Peyer's patch (tissue), 4 donors: ENCODE results near the gene ZNF584. TPM values are rescaled to one million over a fixed set of nuclear protein-coding genes. Genes with fewer than 3 reads are reported as not detected.
"Not testable (repeated sequence)": the region's sequence is repeated elsewhere in the genome, so short reads cannot be mapped to it uniquely, and the experiment has no call there.

Experiments
- DNase-seq, 3 donors: peaks; one replicate each; pipeline ENCODE4 v3.0.0-alpha.2; 2017 to 2019
- H3K27ac ChIP-seq, 4 donors: fragments of 200-600 bp; sonication (generic); one replicate each; pipeline ENCODE4 v1.5.1; 2016 to 2019
- H3K27me3 ChIP-seq, 2 donors: fragments of 200-600 bp; sonication (generic); one replicate each; pipeline ENCODE4 v1.5.1; 2019
- H3K36me3 ChIP-seq, 3 donors: fragments of 200-600 bp; sonication (generic); one replicate each; pipeline ENCODE4 v1.5.1; 2016 to 2019
- H3K4me1 ChIP-seq, 4 donors: fragments of 200-600 bp; sonication (generic); one replicate each; pipeline ENCODE4 v1.5.1; 2016 to 2019
- H3K4me3 ChIP-seq, 4 donors: fragments of 200-600 bp; sonication (generic); 1 replicate in 3 of 4; 2 replicates in 1 of 4; pipeline ENCODE4 v1.5.1; 2016 to 2019; ENCODE audit warnings: mild to moderate bottlenecking in 1 of 4
- H3K9me3 ChIP-seq, 4 donors: fragments of 200-600 bp; sonication (generic); one replicate each; pipeline ENCODE4 v1.5.1; 2016 to 2019; ENCODE audit warnings: mild to moderate bottlenecking in 1 of 4
- POLR2A ChIP-seq, 2 donors: fragments of 450-650 bp; IDR thresholded peaks; one replicate each; pipeline ENCODE4 v1.5.1; 2017; ENCODE audit warnings: antibody characterized with exemption in 2 of 2, mild to moderate bottlenecking in 2 of 2, moderate library complexity in 2 of 2
- total RNA-seq, 4 donors: library from RNA; depleted of rRNA; stranded (reverse); fragments of >200 nt; gene quantifications; one replicate each; pipeline ENCODE4 v1.1.0, GENCODE V29; 2016
- TF ChIP-seq, protein P1 (sequence below), 6 experiments: fragments of 450-650 bp in 4 of 6; fragments of 200-600 bp in 2 of 6; sonication (generic) in 1 of 6; IDR thresholded peaks; one replicate each; pipeline ENCODE4 v1.5.1; 2017 to 2019; ENCODE audit warnings: antibody characterized with exemption in 6 of 6, mild to moderate bottlenecking in 3 of 6, moderate library complexity in 1 of 6

ZNF584 gene
- total RNA-seq, 4 donors from 2014 or later: 2.5 to 18.2 (median 9.6) TPM

- TF ChIP-seq, protein P1, sequence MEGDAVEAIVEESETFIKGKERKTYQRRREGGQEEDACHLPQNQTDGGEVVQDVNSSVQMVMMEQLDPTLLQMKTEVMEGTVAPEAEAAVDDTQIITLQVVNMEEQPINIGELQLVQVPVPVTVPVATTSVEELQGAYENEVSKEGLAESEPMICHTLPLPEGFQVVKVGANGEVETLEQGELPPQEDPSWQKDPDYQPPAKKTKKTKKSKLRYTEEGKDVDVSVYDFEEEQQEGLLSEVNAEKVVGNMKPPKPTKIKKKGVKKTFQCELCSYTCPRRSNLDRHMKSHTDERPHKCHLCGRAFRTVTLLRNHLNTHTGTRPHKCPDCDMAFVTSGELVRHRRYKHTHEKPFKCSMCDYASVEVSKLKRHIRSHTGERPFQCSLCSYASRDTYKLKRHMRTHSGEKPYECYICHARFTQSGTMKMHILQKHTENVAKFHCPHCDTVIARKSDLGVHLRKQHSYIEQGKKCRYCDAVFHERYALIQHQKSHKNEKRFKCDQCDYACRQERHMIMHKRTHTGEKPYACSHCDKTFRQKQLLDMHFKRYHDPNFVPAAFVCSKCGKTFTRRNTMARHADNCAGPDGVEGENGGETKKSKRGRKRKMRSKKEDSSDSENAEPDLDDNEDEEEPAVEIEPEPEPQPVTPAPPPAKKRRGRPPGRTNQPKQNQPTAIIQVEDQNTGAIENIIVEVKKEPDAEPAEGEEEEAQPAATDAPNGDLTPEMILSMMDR (IDR thresholded peaks at IDR 0.05): no peak
- TF ChIP-seq POLR2A (IDR thresholded peaks at IDR 0.05): no peak
- DNase-seq: no peak
- Histone ChIP-seq H3K4me1 (no peaks in the 10 kb centered on the region), H3K36me3 (no peaks in the 10 kb centered on the region), H3K4me3 (no peak overlapping the region), H3K27me3 (no peaks in the 10 kb centered on the region), H3K27ac (no peak overlapping the region), H3K9me3 (no peaks in the 10 kb centered on the region)
These were observed 40.6 kb upstream of the ZNF584 start for GRCh38 chr19:58367698-58368454.

- DNase-seq: peak in 1 of 3 donors; percentile 40
- TF ChIP-seq, protein P1 (IDR thresholded peaks at IDR 0.05): no peak
- no peak for TF ChIP-seq POLR2A (IDR thresholded peaks at IDR 0.05)
- Histone ChIP-seq H3K27me3 (no peaks in the 10 kb centered on the region), H3K4me1 (no peaks in the 10 kb centered on the region), H3K36me3 (no peaks in the 10 kb centered on the region), H3K27ac (no peak overlapping the region), H3K9me3 (no peaks in the 10 kb centered on the region), H3K4me3 (no peak overlapping the region)
These were observed 39.7 kb upstream of the ZNF584 start for GRCh38 chr19:58368561-58369360.

- DNase-seq: no peak
- Histone ChIP-seq H3K27me3 (no peaks in the 10 kb centered on the region), H3K27ac (no peak overlapping the region), H3K4me1 (no peaks in the 10 kb centered on the region), H3K4me3 (no peak overlapping the region), H3K36me3 (no peaks in the 10 kb centered on the region), H3K9me3 (no peaks in the 10 kb centered on the region)
- TF ChIP-seq, protein P1 (IDR thresholded peaks at IDR 0.05): no peak
- no peak for TF ChIP-seq POLR2A (IDR thresholded peaks at IDR 0.05)
These were observed 35.9 kb upstream of the ZNF584 start for GRCh38 chr19:58372311-58373133.

GRCh38 chr19:58374200-58374599, 34.2 kb upstream of the ZNF584 start:
- Histone ChIP-seq H3K4me3 (no peak overlapping the region), H3K27me3 (no peaks in the 10 kb centered on the region), H3K9me3 (no peaks in the 10 kb centered on the region), H3K4me1 (peaks cover 0 to 3% (median 0%) of the 10 kb centered on the region in 4 donors), H3K27ac (no peak overlapping the region), H3K36me3 (no peaks in the 10 kb centered on the region)
- DNase-seq: no peak
- no peak for TF ChIP-seq POLR2A (IDR thresholded peaks at IDR 0.05)
- TF ChIP-seq, protein P1 (IDR thresholded peaks at IDR 0.05): no peak

DNA sequence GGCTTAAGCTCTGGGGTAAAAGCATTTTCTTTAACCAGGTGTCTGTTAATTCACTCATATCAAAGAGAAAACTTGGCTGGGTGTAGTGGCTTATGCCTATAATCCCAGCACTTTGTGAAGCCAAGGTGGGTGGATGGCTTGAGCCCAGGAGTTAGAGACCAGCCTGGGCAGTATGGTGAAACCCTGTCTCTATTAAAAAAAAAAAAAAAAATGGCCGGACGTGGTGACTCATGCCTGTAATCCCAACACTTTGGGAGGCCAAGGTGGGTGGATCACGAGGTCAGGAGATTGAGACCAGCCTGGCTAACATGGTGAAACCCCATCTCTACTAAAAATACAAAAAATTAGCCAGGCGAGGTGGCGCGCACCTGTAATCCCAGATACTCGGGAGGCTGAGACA, 31.7 kb upstream of the ZNF584 start:
- H3K4me3 ChIP-seq, DNase-seq, H3K9me3 ChIP-seq, H3K27me3 ChIP-seq, H3K36me3 ChIP-seq, H3K27ac ChIP-seq: not testable (repeated sequence)
- H3K4me1 ChIP-seq: peaks cover 0 to 17% (median 7%) of the 10 kb centered on the region in 4 donors
